Inferior parietal cortex (tissue), 1 donor: ENCODE results near the gene FNIP1.
"Not testable (repeated sequence)": the region's sequence is repeated elsewhere in the genome, so short reads cannot be mapped to it uniquely, and the experiment has no call there.

ENCODE experiments used
- DNase-seq: peaks from one replicate; pipeline ENCODE4 v3.0.0-alpha.2; 2016; ENCODE audit errors: extremely low spot score

Gene FNIP1

GRCh38 chr5:131749723-131750470 lies 46.9 kb downstream of the FNIP1 start:
- no peak for DNase-seq

- no peak for DNase-seq
Observed at GRCh38 chr5:131749138-131749537, 47.7 kb downstream of the FNIP1 start.

GRCh38 chr5:131747180-131748105 lies 49.4 kb downstream of the FNIP1 start:
- no peak for DNase-seq

- no peak for DNase-seq
Observed at GRCh38 chr5:131746423-131746822, 50.4 kb downstream of the FNIP1 start.

- DNase-seq: no peak
Observed at GRCh38 chr5:131745703-131746102, 51.1 kb downstream of the FNIP1 start.

- no peak for DNase-seq
Observed at GRCh38 chr5:131745155-131745554, 51.7 kb downstream of the FNIP1 start.

- DNase-seq: no peak
Observed at GRCh38 chr5:131740477-131740876, 56.3 kb downstream of the FNIP1 start.

GRCh38 chr5:131735393-131735792 lies 61.4 kb downstream of the FNIP1 start:
- DNase-seq: no peak

- DNase-seq: not testable (repeated sequence)
Observed at GRCh38 chr5:131734939-131735338, 61.9 kb downstream of the FNIP1 start.

GRCh38 chr5:131729292-131729691 lies 67.5 kb downstream of the FNIP1 start:
- DNase-seq: not testable (repeated sequence)

GRCh38 chr5:131724089-131724488 lies 72.7 kb downstream of the FNIP1 start:
- not testable (repeated sequence) for DNase-seq

GRCh38 chr5:131720714-131721113 lies 76.1 kb downstream of the FNIP1 start:
- DNase-seq: no peak

- no peak for DNase-seq
Observed at GRCh38 chr5:131719564-131719963, 77.3 kb downstream of the FNIP1 start.

GRCh38 chr5:131718487-131719014 lies 78.3 kb downstream of the FNIP1 start:
- DNase-seq: no peak

GRCh38 chr5:131717164-131717563 lies 79.7 kb downstream of the FNIP1 start:
- DNase-seq: not testable (repeated sequence)

GRCh38 chr5:131716650-131717049 lies 80.2 kb downstream of the FNIP1 start:
- no peak for DNase-seq

GRCh38 chr5:131710391-131710790 lies 86.4 kb downstream of the FNIP1 start:
- DNase-seq: no peak

GRCh38 chr5:131709043-131709442 lies 87.8 kb downstream of the FNIP1 start:
- no peak for DNase-seq

- no peak for DNase-seq
Observed at GRCh38 chr5:131706281-131706680, 90.5 kb downstream of the FNIP1 start.

- no peak for DNase-seq
Observed at GRCh38 chr5:131694926-131695325, 101.9 kb downstream of the FNIP1 start.

- no peak for DNase-seq
Observed at GRCh38 chr5:131693894-131694293, 102.9 kb downstream of the FNIP1 start.

GRCh38 chr5:131685516-131686171 lies 111.2 kb downstream of the FNIP1 start:
- no peak for DNase-seq
